HG03378 (cell line): ENCODE measurements around the gene FUBP1.
"Not testable (repeated sequence)": the region's sequence is repeated elsewhere in the genome, so short reads cannot be mapped to it uniquely, and the experiment has no call there.

Experiments
- ATAC-seq: cut with Tn5 transposase; IDR thresholded peaks from one replicate; pipeline ENCODE4 v1.9.1; 2021; ENCODE audit warnings: mild to moderate bottlenecking, moderate library complexity; ENCODE audit not compliant: unreplicated experiment

Gene FUBP1

DNA sequence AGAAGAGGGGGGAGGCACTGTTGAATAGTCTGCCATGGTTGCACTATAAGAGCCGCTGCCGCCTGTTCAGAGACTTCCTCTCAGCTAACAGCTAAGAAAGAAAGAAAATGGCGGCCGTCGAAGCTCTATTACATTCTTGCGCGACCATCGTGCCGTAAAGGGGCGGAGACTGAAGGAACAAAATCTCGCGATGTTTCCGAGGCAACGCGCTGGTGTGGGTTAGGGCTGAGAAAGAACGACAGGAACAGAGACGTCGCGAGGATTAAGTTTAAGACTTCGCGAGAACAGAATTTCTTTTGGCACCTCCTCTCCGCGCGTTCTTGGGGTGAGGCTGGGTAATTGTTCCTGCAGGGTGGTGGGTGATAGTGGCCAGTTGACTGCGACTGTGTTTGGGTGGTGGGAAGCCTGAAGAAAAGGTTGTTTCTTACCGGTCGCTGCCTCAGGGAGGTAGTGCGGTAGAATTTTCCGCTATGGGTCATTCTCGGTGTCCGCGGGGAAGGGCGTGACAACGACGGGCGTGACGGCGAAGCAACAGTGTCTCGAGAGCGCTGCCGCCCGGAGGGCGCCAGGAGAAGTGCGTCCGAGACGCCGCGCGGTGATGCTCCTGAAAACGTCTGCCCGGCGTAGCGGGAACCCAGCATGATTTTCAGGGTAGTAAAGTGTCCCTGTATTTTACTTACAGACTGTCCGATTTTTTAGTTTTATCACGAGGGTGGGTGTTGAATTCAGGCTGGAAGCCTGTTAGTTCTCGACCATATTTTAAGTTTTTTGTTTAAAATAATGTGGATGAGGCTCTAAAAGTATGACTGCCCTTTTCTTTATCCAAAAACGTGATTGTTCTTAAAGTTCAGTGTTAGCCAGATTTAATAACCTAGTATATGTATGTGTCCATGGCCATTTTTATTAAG is at the start of gene FUBP1:
Gene FUBP1, minus strand, starts transcription at position 104 of the 908 bp plus-strand sequence. Its CDS starts 68 bp downstream, at position 36.
- peak; percentile 72 for ATAC-seq

DNA sequence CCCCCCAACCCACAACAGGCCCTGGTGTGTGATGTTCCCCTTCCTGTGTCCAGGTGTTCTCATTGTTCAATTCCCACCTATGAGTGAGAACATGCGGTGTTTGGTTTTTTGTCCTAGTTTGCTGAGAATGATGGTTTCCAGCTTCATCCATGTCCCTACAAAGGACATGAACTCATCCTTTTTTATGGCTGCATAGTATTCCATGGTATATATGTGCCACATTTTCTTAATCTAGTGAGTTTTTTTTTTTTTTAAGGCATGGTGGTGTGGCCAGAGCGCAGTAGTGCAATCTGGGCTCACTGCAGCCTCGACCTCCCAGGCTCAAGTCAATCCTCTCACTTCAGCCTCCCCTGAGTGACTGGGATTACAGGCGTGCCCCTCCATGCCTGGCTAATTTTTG is 42.3 kb upstream of the FUBP1 start:
- ATAC-seq: not testable (repeated sequence)

GRCh38 chr1:78019024-78019423 is 40.2 kb upstream of the FUBP1 start:
- ATAC-seq: no peak

DNA sequence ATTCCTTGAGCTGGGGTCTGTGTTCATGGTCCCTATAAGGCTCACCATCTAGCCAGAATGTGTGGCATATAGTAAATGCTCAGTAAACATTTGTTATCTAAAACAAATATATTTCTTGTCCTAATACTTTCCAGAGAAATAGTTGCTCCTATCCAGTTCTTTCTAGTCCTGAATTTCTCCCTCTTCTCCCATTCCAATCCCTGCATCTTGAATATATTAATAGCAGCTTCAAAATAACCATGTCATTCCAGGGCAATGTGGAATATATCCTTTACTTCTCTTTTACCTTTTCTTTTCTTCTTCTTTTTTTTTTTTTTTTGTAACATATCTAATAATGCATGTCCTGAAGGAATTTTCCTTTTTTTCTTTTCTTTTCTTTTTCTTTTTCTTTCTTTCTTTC is 36.3 kb upstream of the FUBP1 start:
- ATAC-seq: no peak

GRCh38 chr1:78011050-78011449 is 32.2 kb upstream of the FUBP1 start:
- no peak for ATAC-seq

- ATAC-seq: no peak
Observed at GRCh38 chr1:78009836-78010235, 31.0 kb upstream of the FUBP1 start.

- ATAC-seq: no peak
Observed at GRCh38 chr1:78009276-78009675, 30.4 kb upstream of the FUBP1 start.

DNA sequence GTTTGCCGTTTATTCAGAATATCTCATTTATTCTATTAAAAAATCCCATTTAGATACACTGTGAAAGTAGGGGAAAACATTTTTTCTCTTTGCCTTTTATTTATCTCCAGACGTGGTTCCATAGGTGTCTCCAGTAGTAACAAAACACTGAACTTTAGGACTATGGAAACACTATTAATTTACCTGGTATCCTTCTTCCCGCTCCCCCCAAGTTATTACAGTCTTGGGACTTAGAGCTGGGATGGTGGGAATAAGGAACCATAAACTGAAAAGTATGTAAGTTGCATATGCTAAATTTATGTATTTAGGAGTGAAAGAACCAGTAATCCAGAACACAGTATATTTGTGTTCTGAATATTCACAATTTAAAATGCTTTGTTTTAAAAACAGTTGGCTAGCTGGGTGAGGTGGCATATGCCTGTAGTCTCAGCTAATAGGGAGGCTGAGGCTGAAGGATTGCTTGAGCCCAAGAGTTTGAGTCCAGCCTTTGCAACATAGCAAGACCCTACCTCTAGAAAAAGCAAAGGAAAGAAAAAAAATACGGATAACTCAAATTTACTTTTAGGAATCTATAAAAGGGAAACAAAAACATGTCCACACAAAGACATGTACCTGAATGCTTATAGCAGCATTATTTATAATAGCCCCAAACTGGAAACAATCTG is 28.9 kb upstream of the FUBP1 start:
- ATAC-seq: no peak

- no peak for ATAC-seq
Observed at GRCh38 chr1:78006521-78006920, 27.6 kb upstream of the FUBP1 start.

- no peak for ATAC-seq
Observed at GRCh38 chr1:78005755-78006154, 26.9 kb upstream of the FUBP1 start.

- ATAC-seq: no peak
Observed at GRCh38 chr1:78005448-78005722, 26.5 kb upstream of the FUBP1 start.

DNA sequence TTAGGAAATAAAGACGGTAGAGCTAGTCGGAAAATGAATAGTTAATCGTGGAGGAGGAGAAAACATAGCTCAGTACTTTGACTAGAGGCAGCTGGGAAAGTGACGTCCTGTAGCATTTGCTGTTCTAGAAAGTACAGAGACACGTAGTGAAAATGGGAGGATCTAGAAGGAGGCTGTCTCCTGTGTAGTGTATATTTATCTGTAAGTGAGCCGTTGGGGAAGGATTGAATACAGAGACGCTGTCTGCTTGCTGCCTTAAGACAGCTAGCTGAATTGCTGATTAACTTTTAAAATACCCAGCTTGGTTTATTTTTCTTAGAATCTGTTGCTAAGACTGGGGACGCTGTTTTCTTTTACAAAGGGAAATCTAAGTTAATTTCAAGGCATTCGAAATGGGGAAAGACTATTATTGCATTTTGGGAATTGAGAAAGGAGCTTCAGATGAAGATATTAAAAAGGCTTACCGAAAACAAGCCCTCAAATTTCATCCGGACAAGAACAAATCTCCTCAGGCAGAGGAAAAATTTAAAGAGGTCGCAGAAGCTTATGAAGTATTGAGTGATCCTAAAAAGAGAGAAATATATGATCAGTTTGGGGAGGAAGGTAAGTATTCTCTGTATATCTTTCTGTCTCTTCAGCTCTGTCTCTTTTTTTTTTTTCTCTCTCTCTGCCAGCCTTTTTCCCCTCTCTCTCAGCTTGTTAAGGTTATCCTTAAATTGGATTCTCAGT is 26.0 kb upstream of the FUBP1 start, which contains the start of gene DNAJB4:
Gene DNAJB4, plus strand, starts transcription at position 221 of the 729 bp plus-strand sequence. Its CDS starts 172 bp downstream, at position 393.
- ATAC-seq: peak; percentile 98

GRCh38 chr1:78003882-78004718 is 25.2 kb upstream of the FUBP1 start:
- peak; percentile 54 for ATAC-seq

GRCh38 chr1:78003070-78003746 is 24.3 kb upstream of the FUBP1 start:
- ATAC-seq: no peak

GRCh38 chr1:78000536-78000935 is 21.7 kb upstream of the FUBP1 start:
- ATAC-seq: not testable (repeated sequence)

GRCh38 chr1:77996734-77997133 is 17.9 kb upstream of the FUBP1 start:
- no peak for ATAC-seq

DNA sequence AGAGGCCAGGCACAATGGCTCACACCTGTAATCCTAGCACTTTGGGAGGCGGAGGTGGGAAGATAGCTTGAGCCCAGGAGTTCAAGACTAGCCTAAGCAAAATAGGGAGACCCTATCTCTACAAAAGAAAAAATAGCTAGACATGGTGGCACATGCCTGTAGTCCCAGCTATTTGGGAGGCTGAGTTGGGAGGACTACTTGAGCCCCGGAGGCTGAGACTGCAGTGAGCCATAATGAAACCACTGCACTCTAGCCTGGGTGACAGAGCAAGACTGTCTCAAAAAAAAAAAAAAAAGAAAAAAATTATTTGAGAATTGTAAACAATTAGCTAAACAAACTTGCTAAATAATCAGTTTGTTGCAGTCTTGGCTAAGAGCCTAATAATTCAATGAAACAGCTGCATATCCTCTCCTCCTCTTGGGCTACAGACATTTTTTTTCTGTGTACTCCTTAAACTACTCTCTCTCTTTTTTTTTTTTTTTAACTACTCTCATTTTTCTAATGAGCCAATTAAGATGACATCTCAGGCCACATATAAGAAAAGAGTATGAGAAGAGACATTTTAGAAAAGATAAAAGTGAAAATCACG is 15.3 kb upstream of the FUBP1 start:
- ATAC-seq: no peak

DNA sequence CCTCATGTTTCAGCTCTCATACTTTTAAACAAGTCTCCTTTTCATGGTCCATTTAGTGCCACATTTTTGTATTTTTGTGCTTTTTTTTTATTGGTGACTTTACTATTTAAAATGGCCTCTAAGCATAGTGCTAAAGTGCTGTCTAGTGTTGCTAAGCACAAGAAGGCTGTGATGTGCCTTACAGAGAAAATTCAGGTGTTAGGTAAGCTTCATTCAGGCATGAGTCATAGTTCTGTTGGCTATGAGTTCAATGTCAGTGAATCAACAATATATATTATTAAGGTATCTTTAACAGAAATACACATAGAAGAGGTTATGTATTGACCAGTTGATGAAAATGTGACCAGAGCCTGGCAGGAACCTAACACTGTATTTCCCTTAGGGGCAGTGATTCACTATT is 12.8 kb upstream of the FUBP1 start:
- ATAC-seq: no peak

- no peak for ATAC-seq
Observed at GRCh38 chr1:77990629-77991204, 11.8 kb upstream of the FUBP1 start.
